ENCODE results near the gene PYURF.

PYURF gene

DNA sequence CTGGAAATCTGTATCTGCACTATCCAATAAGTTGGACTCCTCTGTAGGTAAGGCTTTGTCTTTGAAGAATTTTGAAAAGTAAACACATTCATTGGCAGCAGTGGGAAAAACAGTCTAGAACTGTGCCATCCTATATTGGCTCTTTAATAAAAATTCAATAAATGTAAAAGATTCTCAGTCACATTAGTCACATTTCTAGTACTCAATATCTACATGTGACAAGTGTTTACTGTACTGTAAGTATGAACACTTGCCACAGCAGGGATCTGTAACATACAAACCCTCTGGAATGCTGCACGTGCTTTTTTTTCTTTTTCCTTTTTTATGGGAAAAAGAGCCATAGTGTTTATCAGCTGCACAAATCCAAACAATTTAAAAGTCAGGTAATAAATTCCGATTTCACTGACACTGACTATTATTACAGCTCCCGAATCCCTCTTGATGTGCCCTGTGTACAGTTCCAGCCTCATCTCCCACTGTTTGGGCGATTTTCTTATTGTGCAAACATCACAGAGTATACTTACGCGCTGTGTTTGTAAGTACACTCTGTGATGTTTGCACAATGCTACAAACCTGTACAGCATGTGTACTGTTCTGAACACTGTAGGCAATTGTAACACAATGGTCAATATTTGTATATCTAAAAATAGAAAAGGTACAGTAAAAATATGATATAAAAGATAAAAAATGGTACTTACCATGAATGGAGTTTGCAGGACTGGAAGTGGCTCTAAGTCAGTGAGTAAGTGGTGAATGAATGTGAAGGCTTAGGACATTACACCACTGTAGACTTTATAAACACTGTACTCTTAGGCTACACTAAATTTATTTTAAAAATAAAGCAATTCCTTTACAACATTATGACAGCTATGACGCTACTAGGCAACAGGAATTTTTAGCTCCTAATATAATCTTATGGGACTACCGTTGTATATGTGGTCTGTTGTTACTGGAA is 8.7 kb downstream of the PYURF start:
- no peak overlapping the region for H3K4me3 ChIP-seq (ENCODE audit: low read length)
- DNase-seq (ENCODE audit: low read depth) = no peak
- TF ChIP-seq, protein P1, sequence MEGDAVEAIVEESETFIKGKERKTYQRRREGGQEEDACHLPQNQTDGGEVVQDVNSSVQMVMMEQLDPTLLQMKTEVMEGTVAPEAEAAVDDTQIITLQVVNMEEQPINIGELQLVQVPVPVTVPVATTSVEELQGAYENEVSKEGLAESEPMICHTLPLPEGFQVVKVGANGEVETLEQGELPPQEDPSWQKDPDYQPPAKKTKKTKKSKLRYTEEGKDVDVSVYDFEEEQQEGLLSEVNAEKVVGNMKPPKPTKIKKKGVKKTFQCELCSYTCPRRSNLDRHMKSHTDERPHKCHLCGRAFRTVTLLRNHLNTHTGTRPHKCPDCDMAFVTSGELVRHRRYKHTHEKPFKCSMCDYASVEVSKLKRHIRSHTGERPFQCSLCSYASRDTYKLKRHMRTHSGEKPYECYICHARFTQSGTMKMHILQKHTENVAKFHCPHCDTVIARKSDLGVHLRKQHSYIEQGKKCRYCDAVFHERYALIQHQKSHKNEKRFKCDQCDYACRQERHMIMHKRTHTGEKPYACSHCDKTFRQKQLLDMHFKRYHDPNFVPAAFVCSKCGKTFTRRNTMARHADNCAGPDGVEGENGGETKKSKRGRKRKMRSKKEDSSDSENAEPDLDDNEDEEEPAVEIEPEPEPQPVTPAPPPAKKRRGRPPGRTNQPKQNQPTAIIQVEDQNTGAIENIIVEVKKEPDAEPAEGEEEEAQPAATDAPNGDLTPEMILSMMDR (IDR thresholded peaks at IDR 0.05; ENCODE audit: insufficient read depth, low read depth, low read length, missing control alignments) = no peak

- TF ChIP-seq, protein P1 (IDR thresholded peaks at IDR 0.05; ENCODE audit: insufficient read depth, low read depth, low read length, missing control alignments) = no peak
- DNase-seq (ENCODE audit: low read depth) = no peak
- no peak overlapping the region for H3K4me3 ChIP-seq (ENCODE audit: low read length)
Measured at GRCh38 chr4:88511236-88511635, 12.3 kb downstream of the PYURF start.

- TF ChIP-seq, protein P1 (IDR thresholded peaks at IDR 0.05; ENCODE audit: insufficient read depth, low read depth, low read length, missing control alignments) = no peak
- H3K4me3 ChIP-seq (ENCODE audit: low read length) = no peak overlapping the region
Measured at GRCh38 chr4:88503344-88503743, 20.2 kb downstream of the PYURF start.

GRCh38 chr4:88497859-88498409 is 25.6 kb downstream of the PYURF start:
- DNase-seq (ENCODE audit: low read depth) = no peak
- TF ChIP-seq, protein P1 (IDR thresholded peaks at IDR 0.05; ENCODE audit: insufficient read depth, low read depth, low read length, missing control alignments) = no peak
- H3K4me3 ChIP-seq (ENCODE audit: low read length) = no peak overlapping the region

More at GRCh38 chr4:88503344-88503743, 20.2 kb downstream of the PYURF start:
- no peak for DNase-seq (ENCODE audit: low read depth)

GRCh38 chr4:88489100-88489761 is 34.3 kb downstream of the PYURF start:
- DNase-seq (ENCODE audit: low read depth) = no peak
- no peak overlapping the region for H3K4me3 ChIP-seq (ENCODE audit: low read length)
- TF ChIP-seq, protein P1 (IDR thresholded peaks at IDR 0.05; ENCODE audit: insufficient read depth, low read depth, low read length, missing control alignments) = no peak

- no peak overlapping the region for H3K4me3 ChIP-seq (ENCODE audit: low read length)
- TF ChIP-seq, protein P1 (IDR thresholded peaks at IDR 0.05; ENCODE audit: insufficient read depth, low read depth, low read length, missing control alignments) = no peak
- DNase-seq (ENCODE audit: low read depth) = no peak
Measured at GRCh38 chr4:88481537-88481936, 42.0 kb downstream of the PYURF start.

Measured in epithelial cell of esophagus (primary cell).